Naive thymus-derived CD4-positive, alpha-beta T cell (primary cell): ENCODE data around the gene CLIP2. TPM values are rescaled to one million over a fixed set of nuclear protein-coding genes. Genes with fewer than 3 reads are reported as not detected.
"Not testable (repeated sequence)": the region's sequence is repeated elsewhere in the genome, so short reads cannot be mapped to it uniquely, and the experiment has no call there.

Source experiments
- ATAC-seq: fragments of 150-1000 bp; cut with Tn5 transposase; 2 replicates; pipeline ENCODE4 v1.10.0; 2021; ENCODE audit warnings: mild to moderate bottlenecking, moderate library complexity
- CTCF ChIA-PET: fragments of 350-600 bp; sonication (Branson Sonifier 250); formaldehyde crosslinking; loops from one replicate; lab custom pipeline; 2021; ENCODE audit warnings: antibody characterized with exemption; lab: Charles Lee
- POLR2A ChIA-PET: fragments of 350-600 bp; sonication (Branson Sonifier 250); formaldehyde crosslinking; loops from one replicate; lab custom pipeline; 2021; ENCODE audit warnings: antibody characterized with exemption, inconsistent platforms; lab: Charles Lee
- DNase-seq, 9 donors: peaks; one replicate each; pipeline versions ENCODE4 v3.0.0 to v3.0.0-alpha.2; 2020 to 2022; ENCODE audit warnings: mixed read lengths in 1 of 9
- H3K27ac ChIP-seq: one replicate; pipeline ENCODE4 v1.7.0; 2013; ENCODE audit warnings: mild to moderate bottlenecking, low read depth, low read length, moderate library complexity
- H3K27me3 ChIP-seq, 2 donors: one replicate each; pipeline ENCODE4 v1.7.0; 2013; ENCODE audit warnings: low read length in 2 of 2, mild to moderate bottlenecking in 2 of 2, moderate library complexity in 2 of 2; ENCODE audit not compliant: control insufficient read depth in 2 of 2, insufficient read depth in 2 of 2
- H3K36me3 ChIP-seq, 3 experiments: 1 replicate in 2 of 3; 2 replicates in 1 of 3; pipeline ENCODE4 v1.7.0; 2013; ENCODE audit warnings: low read length in 3 of 3, mild to moderate bottlenecking in 3 of 3, moderate library complexity in 1 of 3; ENCODE audit not compliant: insufficient read depth in 3 of 3, control insufficient read depth in 2 of 3
- H3K4me1 ChIP-seq, 2 donors: one replicate each; pipeline ENCODE4 v1.7.0; 2013; ENCODE audit warnings: low read length in 2 of 2, mild to moderate bottlenecking in 2 of 2, moderate library complexity in 1 of 2; ENCODE audit not compliant: control insufficient read depth in 2 of 2, insufficient read depth in 2 of 2
- H3K4me3 ChIP-seq: 2 replicates; pipeline ENCODE4 v1.7.0; 2013; ENCODE audit warnings: mild to moderate bottlenecking, low read length
- H3K9me3 ChIP-seq, 3 experiments: 1 replicate in 2 of 3; 2 replicates in 1 of 3; pipeline ENCODE4 v1.7.0; 2013; ENCODE audit warnings: low read length in 3 of 3; ENCODE audit not compliant: control insufficient read depth in 2 of 3
- H3K27ac Mint-ChIP-seq, 9 donors: one replicate each; pipeline ENCODE4 v1.8.0; 2020 to 2022; ENCODE audit warnings: mixed read lengths in 9 of 9, mild to moderate bottlenecking in 8 of 9, moderate library complexity in 5 of 9, inconsistent platforms in 2 of 9
- H3K27me3 Mint-ChIP-seq, 5 donors: one replicate each; pipeline ENCODE4 v1.8.0; 2021 to 2022; ENCODE audit warnings: mixed read lengths in 5 of 5, mild to moderate bottlenecking in 1 of 5
- H3K36me3 Mint-ChIP-seq, 5 donors: one replicate each; pipeline ENCODE4 v1.8.0; 2020 to 2022; ENCODE audit warnings: mixed read lengths in 5 of 5, mild to moderate bottlenecking in 3 of 5, inconsistent platforms in 1 of 5
- H3K4me1 Mint-ChIP-seq, 7 donors: one replicate each; pipeline ENCODE4 v1.8.0; 2020 to 2022; ENCODE audit warnings: mixed read lengths in 7 of 7, mild to moderate bottlenecking in 3 of 7, inconsistent platforms in 1 of 7
- H3K4me3 Mint-ChIP-seq, 10 donors: one replicate each; pipeline ENCODE4 v1.8.0; 2020 to 2022; ENCODE audit warnings: mild to moderate bottlenecking in 10 of 10, mixed read lengths in 10 of 10, moderate library complexity in 6 of 10, inconsistent platforms in 2 of 10
- H3K9me3 Mint-ChIP-seq, 11 donors: one replicate each; pipeline ENCODE4 v1.8.0; 2020 to 2022; ENCODE audit warnings: mixed read lengths in 11 of 11, mild to moderate bottlenecking in 4 of 11, inconsistent platforms in 1 of 11, moderate library complexity in 1 of 11
- intact Hi-C, 2 donors: fragments of 100-400 bp; cut with micrococcal nuclease; formaldehyde crosslinking; loops; one replicate each; pipeline ENCODE4 v1.15.1; 2023
- polyA plus RNA-seq, 2 donors: library from polyadenylated mRNA; unstranded; fragments of 300-500 nt; fragmentation: Illumina TruSeq; gene quantifications; one replicate each; pipeline ENCODE4 v1.2.3, GENCODE V29; 2021
- total RNA-seq, 6 experiments: library from RNA in 5 of 6; stranded (reverse) in 5 of 6; gene quantifications; 1 replicate in 5 of 6; 2 replicates in 1 of 6; pipeline ENCODE4 v1.2.3 and lab custom pipeline; 2021 to 2026

The CLIP2 gene
- total and polyA plus RNA-seq, 7 experiments from 2014 or later: 0.02 to 11.4 (median 2.9) TPM

GRCh38 chr7:74419232-74419631, 130.0 kb downstream of the CLIP2 start:
- H3K36me3 ChIP-seq, H3K36me3 Mint-ChIP-seq, H3K4me3 Mint-ChIP-seq, DNase-seq, H3K27ac ChIP-seq, H3K4me3 ChIP-seq, H3K4me1 Mint-ChIP-seq, POLR2A ChIA-PET, H3K9me3 Mint-ChIP-seq, H3K4me1 ChIP-seq, H3K27me3 Mint-ChIP-seq, ATAC-seq, H3K27me3 ChIP-seq, H3K9me3 ChIP-seq: not testable (repeated sequence)
- intact Hi-C loops: loop anchor here (5.0 to 10.0 kb wide), 5 partner anchors 64 to 446 kb away; no protein-coding TSS in a partner anchor
- CTCF ChIA-PET: interaction anchor here (0.6 to 1.1 kb wide), 3 partner anchors 147 to 275 kb away, joined by 3 to 7 read pairs (median 4); no protein-coding TSS in a partner anchor
- H3K27ac Mint-ChIP-seq: peak overlapping the region in 2 of 9 donors; percentile 15 to 55

GRCh38 chr7:74420006-74420405, 130.8 kb downstream of the CLIP2 start:
- no peaks in the 10 kb centered on the region for H3K9me3 Mint-ChIP-seq
- ChIA-PET CTCF (interaction anchor here (1.0 to 1.1 kb wide), 2 partner anchors 147 to 149 kb away, joined by 3 to 6 read pairs; no protein-coding TSS in a partner anchor), POLR2A (no interaction called here)
- H3K4me1 ChIP-seq: no peaks in the 10 kb centered on the region
- H3K27me3 ChIP-seq: no peaks in the 10 kb centered on the region
- H3K4me3 ChIP-seq: no peak overlapping the region
- DNase-seq: no peak
- no peaks in the 10 kb centered on the region for H3K9me3 ChIP-seq
- H3K4me1 Mint-ChIP-seq: peaks cover 0 to 2% (median 0%) of the 10 kb centered on the region in 7 donors
- no peaks in the 10 kb centered on the region for H3K27me3 Mint-ChIP-seq
- ATAC-seq: no peak
- peak overlapping the region in 2 of 9 donors; percentile 18 to 50 for H3K27ac Mint-ChIP-seq
- H3K27ac ChIP-seq: no peak overlapping the region
- no peak overlapping the region for H3K4me3 Mint-ChIP-seq
- H3K36me3 Mint-ChIP-seq: no peaks in the 10 kb centered on the region
- no peaks in the 10 kb centered on the region for H3K36me3 ChIP-seq
- intact Hi-C loops: loop anchor here in 1 of 2 donors (5.0 kb wide), 1 partner anchor 52 kb away; no protein-coding TSS in a partner anchor

GRCh38 chr7:74424291-74424880, 135.2 kb downstream of the CLIP2 start:
- Mint-ChIP-seq H3K27ac (no peak overlapping the region), H3K36me3 (no peaks in the 10 kb centered on the region), H3K4me3 (no peak overlapping the region), H3K4me1 (no peaks in the 10 kb centered on the region), H3K9me3 (no peaks in the 10 kb centered on the region), H3K27me3 (no peaks in the 10 kb centered on the region)
- ChIA-PET CTCF (no interaction called here), POLR2A (no interaction called here)
- DNase-seq (no peak), ATAC-seq (no peak)
- Histone ChIP-seq H3K27ac (no peak overlapping the region), H3K4me3 (no peak overlapping the region), H3K4me1 (no peaks in the 10 kb centered on the region), H3K27me3 (no peaks in the 10 kb centered on the region), H3K36me3 (no peaks in the 10 kb centered on the region), H3K9me3 (no peaks in the 10 kb centered on the region)
- intact Hi-C loops: loop anchor here in 1 of 2 donors (5.0 kb wide), 1 partner anchor 48 kb away; no protein-coding TSS in a partner anchor

GRCh38 chr7:74428023-74428422, 138.8 kb downstream of the CLIP2 start:
- Mint-ChIP-seq H3K36me3 (no peaks in the 10 kb centered on the region), H3K27ac (no peak overlapping the region), H3K9me3 (no peaks in the 10 kb centered on the region), H3K4me3 (no peak overlapping the region), H3K4me1 (no peaks in the 10 kb centered on the region), H3K27me3 (no peaks in the 10 kb centered on the region)
- ATAC-seq (no peak), DNase-seq (no peak)
- Histone ChIP-seq H3K36me3 (no peaks in the 10 kb centered on the region), H3K27ac (no peak overlapping the region), H3K27me3 (no peaks in the 10 kb centered on the region), H3K4me3 (no peak overlapping the region), H3K4me1 (no peaks in the 10 kb centered on the region), H3K9me3 (no peaks in the 10 kb centered on the region)
- POLR2A ChIA-PET: no interaction called here
- CTCF ChIA-PET: interaction anchor here (1.3 kb wide), 1 partner anchor 138 kb away, joined by 4 read pairs; no protein-coding TSS in a partner anchor
- intact Hi-C loops: no loop called here

- Histone ChIP-seq H3K27ac (no peak overlapping the region), H3K27me3 (no peaks in the 10 kb centered on the region), H3K4me1 (no peaks in the 10 kb centered on the region), H3K36me3 (no peaks in the 10 kb centered on the region), H3K9me3 (no peaks in the 10 kb centered on the region), H3K4me3 (no peak overlapping the region)
- ATAC-seq (no peak), DNase-seq (no peak)
- no peaks in the 10 kb centered on the region for H3K9me3 Mint-ChIP-seq
- H3K27me3 Mint-ChIP-seq: no peaks in the 10 kb centered on the region
- ChIA-PET CTCF (interaction anchor here (0.6 to 1.3 kb wide), 2 partner anchors 14 to 137 kb away, joined by 4 to 8 read pairs; no protein-coding TSS in a partner anchor), POLR2A (no interaction called here)
- no peaks in the 10 kb centered on the region for H3K36me3 Mint-ChIP-seq
- H3K4me3 Mint-ChIP-seq: no peak overlapping the region
- intact Hi-C loops: no loop called here
- H3K4me1 Mint-ChIP-seq: no peaks in the 10 kb centered on the region
- no peak overlapping the region for H3K27ac Mint-ChIP-seq
Observed at GRCh38 chr7:74429153-74429747, 140.0 kb downstream of the CLIP2 start.

- DNase-seq, H3K9me3 Mint-ChIP-seq, H3K27me3 ChIP-seq, H3K27ac ChIP-seq, H3K36me3 Mint-ChIP-seq, H3K4me1 ChIP-seq, ATAC-seq, POLR2A ChIA-PET, H3K27me3 Mint-ChIP-seq, intact Hi-C loops, H3K4me1 Mint-ChIP-seq, H3K27ac Mint-ChIP-seq, H3K4me3 Mint-ChIP-seq, H3K36me3 ChIP-seq, H3K9me3 ChIP-seq, H3K4me3 ChIP-seq, CTCF ChIA-PET: not testable (repeated sequence)
Observed at GRCh38 chr7:74430409-74430808, 141.2 kb downstream of the CLIP2 start.
